ENCODE measurements around the gene RYR3. TPM values are rescaled to one million over a fixed set of nuclear protein-coding genes. Genes with fewer than 3 reads are reported as not detected.

RYR3 gene
- total and polyA plus RNA-seq, 2 of the 13 experiments (the other 11 are each of a cell fraction or from before 2014, with no cell fraction given), result not detected

DNA sequence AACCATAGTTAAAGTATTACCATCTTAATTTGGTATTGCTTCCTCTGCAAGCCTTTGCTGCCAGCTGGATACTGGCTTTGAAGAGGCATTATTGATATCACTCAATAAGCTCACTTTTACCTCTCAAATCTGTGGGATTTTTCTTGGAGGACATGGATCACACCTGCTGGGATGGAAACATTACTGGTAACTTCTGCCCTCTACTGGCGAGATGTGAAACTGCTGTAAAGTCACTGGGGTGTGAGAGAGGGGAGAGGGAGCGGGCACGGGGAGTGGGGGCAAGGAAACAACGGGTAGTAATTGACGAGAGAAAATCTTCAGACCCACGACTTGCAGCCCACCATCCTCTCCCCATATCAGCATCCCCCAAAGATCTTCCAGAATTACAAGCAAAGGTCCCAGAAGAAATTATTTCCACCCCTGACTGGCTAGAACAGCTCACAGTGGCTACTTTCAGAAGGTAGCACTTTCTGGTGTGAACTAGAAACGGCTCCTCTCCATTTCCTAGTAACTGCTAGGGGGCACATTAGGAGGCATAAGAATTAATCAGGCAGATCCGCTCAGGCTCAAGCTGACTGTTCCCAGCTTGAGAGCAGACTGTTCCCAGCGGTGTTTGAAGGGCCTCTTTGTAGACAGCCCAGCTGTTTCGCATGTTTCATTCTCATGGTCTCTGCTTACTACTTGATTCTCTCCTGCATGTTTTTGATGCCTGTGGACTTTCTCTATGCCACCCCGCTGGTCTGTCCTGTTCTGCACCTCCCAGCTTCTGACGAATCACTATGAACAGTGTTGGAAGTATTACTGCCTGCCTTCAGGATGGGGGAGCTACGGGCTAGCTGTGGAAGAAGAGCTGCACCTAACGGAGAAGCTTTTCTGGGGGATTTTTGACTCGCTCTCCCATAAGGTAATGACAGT lies 427.2 kb downstream of the RYR3 start:
- H3K9ac ChIP-seq (ENCODE audit: insufficient read depth, low read depth, low read length), result no peak overlapping the region
- no peak overlapping the region for H3K27ac ChIP-seq (ENCODE audit: extremely low read length, insufficient read depth, low read length)
- H4K20me1 ChIP-seq (ENCODE audit: insufficient read depth, low read length), result 0 out of 2 replicates have a peak, but pooled peaks cover 3% of the 10 kb centered on the region
- peak; percentile 25 for DNase-seq (ENCODE audit: low spot score)
- no peaks in the 10 kb centered on the region for H3K36me3 ChIP-seq (replicated peaks in 1 of 2; ENCODE audit: control insufficient read depth in 1 of 2, insufficient read depth in 2 of 2, low read length in 2 of 2)
- FAIRE-seq, result peak; percentile 78
- peak; percentile 90 for ATAC-seq
- ChIA-PET CTCF (ENCODE audit: low intra/inter-chr PET ratio, low total read pairs) (interaction anchor here (1.8 kb wide), 1 partner anchor 226 kb away, joined by 6 read pairs; no protein-coding TSS in a partner anchor), POLR2A (no interaction called here)
- in situ Hi-C loops (cut with HindIII; ENCODE audit: extremely low pct_ligation_motif_present, low pct_unique_long_range_greater_than_20kb) (loop anchor here (10.0 kb wide), 1 partner anchor 257 kb away; no protein-coding TSS in a partner anchor), intact Hi-C loops (cut with micrococcal nuclease; ENCODE audit: unreplicated experiment) (no loop called here)
- H3K4me2 ChIP-seq (ENCODE audit: low read depth, low read length), result no peak overlapping the region
- H2AFZ ChIP-seq (ENCODE audit: low read length), result no peak overlapping the region
- H3K79me2 ChIP-seq (ENCODE audit: insufficient read depth, low read length), result no peaks in the 10 kb centered on the region
- no peaks in the 10 kb centered on the region for H3K9me3 ChIP-seq (ENCODE audit: low read length)
- H3K4me3 ChIP-seq (replicated peaks in 1 of 3; ENCODE audit: insufficient read depth in 1 of 3, low read depth in 2 of 3, low read length in 3 of 3), result no peak overlapping the region
- WGBS (ENCODE audit: low lambda C conversion rate), result 14% methylated on average over 15 of the region's 15 CpGs
- BruUV-seq (replicated peaks), result no TSS peak
- H3K4me1 ChIP-seq (ENCODE audit: insufficient read depth, low read length), result no peaks in the 10 kb centered on the region
- peaks cover 0 to 7% of the 10 kb centered on the region in 2 experiments; a peak in 2 of 5 replicates for H3K27me3 ChIP-seq (ENCODE audit: control insufficient read depth in 1 of 2, insufficient read depth in 2 of 2, low read length in 2 of 2)
- TF ChIP-seq, protein P1, sequence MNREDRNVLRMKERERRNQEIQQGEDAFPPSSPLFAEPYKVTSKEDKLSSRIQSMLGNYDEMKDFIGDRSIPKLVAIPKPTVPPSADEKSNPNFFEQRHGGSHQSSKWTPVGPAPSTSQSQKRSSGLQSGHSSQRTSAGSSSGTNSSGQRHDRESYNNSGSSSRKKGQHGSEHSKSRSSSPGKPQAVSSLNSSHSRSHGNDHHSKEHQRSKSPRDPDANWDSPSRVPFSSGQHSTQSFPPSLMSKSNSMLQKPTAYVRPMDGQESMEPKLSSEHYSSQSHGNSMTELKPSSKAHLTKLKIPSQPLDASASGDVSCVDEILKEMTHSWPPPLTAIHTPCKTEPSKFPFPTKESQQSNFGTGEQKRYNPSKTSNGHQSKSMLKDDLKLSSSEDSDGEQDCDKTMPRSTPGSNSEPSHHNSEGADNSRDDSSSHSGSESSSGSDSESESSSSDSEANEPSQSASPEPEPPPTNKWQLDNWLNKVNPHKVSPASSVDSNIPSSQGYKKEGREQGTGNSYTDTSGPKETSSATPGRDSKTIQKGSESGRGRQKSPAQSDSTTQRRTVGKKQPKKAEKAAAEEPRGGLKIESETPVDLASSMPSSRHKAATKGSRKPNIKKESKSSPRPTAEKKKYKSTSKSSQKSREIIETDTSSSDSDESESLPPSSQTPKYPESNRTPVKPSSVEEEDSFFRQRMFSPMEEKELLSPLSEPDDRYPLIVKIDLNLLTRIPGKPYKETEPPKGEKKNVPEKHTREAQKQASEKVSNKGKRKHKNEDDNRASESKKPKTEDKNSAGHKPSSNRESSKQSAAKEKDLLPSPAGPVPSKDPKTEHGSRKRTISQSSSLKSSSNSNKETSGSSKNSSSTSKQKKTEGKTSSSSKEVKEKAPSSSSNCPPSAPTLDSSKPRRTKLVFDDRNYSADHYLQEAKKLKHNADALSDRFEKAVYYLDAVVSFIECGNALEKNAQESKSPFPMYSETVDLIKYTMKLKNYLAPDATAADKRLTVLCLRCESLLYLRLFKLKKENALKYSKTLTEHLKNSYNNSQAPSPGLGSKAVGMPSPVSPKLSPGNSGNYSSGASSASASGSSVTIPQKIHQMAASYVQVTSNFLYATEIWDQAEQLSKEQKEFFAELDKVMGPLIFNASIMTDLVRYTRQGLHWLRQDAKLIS (CRISPR knock-in tag; IDR thresholded peaks at IDR 0.05), result no peak
- TF ChIP-seq, protein P2, sequence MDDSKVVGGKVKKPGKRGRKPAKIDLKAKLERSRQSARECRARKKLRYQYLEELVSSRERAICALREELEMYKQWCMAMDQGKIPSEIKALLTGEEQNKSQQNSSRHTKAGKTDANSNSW (CRISPR knock-in tag; IDR thresholded peaks at IDR 0.05; ENCODE audit: borderline replicate concordance), result no peak
- TF ChIP-seq ZNF547 (CRISPR knock-in tag; IDR thresholded peaks at IDR 0.05) (no peak), STAG1 (CRISPR knock-in tag; IDR thresholded peaks at IDR 0.05) (peak; percentile 31), ZNF782 (CRISPR knock-in tag; IDR thresholded peaks at IDR 0.05; ENCODE audit: borderline replicate concordance) (no peak), AGO1 (IDR thresholded peaks at IDR 0.05; ENCODE audit: low read depth, low read length, poor library complexity, severe bottlenecking) (no peak), KMT2A (CRISPR knock-in tag; IDR thresholded peaks at IDR 0.05) (no peak), SMC3 (IDR thresholded peaks at IDR 0.05; ENCODE audit: low read length) (0 out of 2 replicates have a peak, but pooled peaks have one; percentile 24), CHD2 (IDR thresholded peaks at IDR 0.05; ENCODE audit: low read depth, low read length) (no peak), ETV6 (CRISPR knock-in tag; conservative IDR thresholded peaks at IDR 0.05) (no peak), ARID2 (CRISPR knock-in tag; IDR thresholded peaks at IDR 0.05; ENCODE audit: borderline replicate concordance) (no peak), ZNF253 (CRISPR knock-in tag; IDR thresholded peaks at IDR 0.05; ENCODE audit: borderline replicate concordance) (no peak)
- TF ChIP-seq, protein P3, sequence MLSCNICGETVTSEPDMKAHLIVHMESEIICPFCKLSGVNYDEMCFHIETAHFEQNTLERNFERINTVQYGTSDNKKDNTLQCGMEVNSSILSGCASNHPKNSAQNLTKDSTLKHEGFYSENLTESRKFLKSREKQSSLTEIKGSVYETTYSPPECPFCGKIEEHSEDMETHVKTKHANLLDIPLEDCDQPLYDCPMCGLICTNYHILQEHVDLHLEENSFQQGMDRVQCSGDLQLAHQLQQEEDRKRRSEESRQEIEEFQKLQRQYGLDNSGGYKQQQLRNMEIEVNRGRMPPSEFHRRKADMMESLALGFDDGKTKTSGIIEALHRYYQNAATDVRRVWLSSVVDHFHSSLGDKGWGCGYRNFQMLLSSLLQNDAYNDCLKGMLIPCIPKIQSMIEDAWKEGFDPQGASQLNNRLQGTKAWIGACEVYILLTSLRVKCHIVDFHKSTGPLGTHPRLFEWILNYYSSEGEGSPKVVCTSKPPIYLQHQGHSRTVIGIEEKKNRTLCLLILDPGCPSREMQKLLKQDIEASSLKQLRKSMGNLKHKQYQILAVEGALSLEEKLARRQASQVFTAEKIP (CRISPR knock-in tag; IDR thresholded peaks at IDR 0.05; ENCODE audit: borderline replicate concordance), result no peak
- TF ChIP-seq, protein P4, sequence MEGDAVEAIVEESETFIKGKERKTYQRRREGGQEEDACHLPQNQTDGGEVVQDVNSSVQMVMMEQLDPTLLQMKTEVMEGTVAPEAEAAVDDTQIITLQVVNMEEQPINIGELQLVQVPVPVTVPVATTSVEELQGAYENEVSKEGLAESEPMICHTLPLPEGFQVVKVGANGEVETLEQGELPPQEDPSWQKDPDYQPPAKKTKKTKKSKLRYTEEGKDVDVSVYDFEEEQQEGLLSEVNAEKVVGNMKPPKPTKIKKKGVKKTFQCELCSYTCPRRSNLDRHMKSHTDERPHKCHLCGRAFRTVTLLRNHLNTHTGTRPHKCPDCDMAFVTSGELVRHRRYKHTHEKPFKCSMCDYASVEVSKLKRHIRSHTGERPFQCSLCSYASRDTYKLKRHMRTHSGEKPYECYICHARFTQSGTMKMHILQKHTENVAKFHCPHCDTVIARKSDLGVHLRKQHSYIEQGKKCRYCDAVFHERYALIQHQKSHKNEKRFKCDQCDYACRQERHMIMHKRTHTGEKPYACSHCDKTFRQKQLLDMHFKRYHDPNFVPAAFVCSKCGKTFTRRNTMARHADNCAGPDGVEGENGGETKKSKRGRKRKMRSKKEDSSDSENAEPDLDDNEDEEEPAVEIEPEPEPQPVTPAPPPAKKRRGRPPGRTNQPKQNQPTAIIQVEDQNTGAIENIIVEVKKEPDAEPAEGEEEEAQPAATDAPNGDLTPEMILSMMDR (CRISPR knock-in tag; IDR thresholded peaks at IDR 0.05), result peak; percentile 71
- TF ChIP-seq, protein P5, sequence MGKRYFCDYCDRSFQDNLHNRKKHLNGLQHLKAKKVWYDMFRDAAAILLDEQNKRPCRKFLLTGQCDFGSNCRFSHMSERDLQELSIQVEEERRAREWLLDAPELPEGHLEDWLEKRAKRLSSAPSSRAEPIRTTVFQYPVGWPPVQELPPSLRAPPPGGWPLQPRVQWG (CRISPR knock-in tag; IDR thresholded peaks at IDR 0.05; ENCODE audit: borderline replicate concordance, low read depth), result no peak

All from HepG2 (cell line).